Measurements from ENCODE around the gene GRM8.
"Not testable (repeated sequence)": the region's sequence is repeated elsewhere in the genome, so short reads cannot be mapped to it uniquely, and the experiment has no call there.

GRCh38 chr7:126901041-126901765 lies 351.5 kb downstream of the GRM8 start:
- not testable (repeated sequence) for TF ChIP-seq CTCF (conservative IDR thresholded peaks at IDR 0.05; ENCODE audit: low read depth, low read length); EZH2 (IDR thresholded peaks at IDR 0.05; ENCODE audit: borderline replicate concordance, low read depth, low read length, poor library complexity, severe bottlenecking)
